CD14-positive monocyte (primary cell): Measurements from ENCODE around the gene UROC1. TPM values are rescaled to one million over a fixed set of nuclear protein-coding genes. Genes with fewer than 3 reads are reported as not detected.

Source experiments
- DNase-seq, 3 donors: peaks; one replicate each; pipeline ENCODE4 v3.0.0-alpha.2; 2011 to 2022
- H2AFZ ChIP-seq: 2 replicates; pipeline ENCODE4 v1.6.0; 2012; ENCODE audit warnings: mild to moderate bottlenecking, low read depth, low read length, inconsistent platforms; ENCODE audit not compliant: insufficient read depth, poor library complexity, severe bottlenecking
- H3K27ac ChIP-seq, 2 donors: 1 replicate in 1 of 2; 2 replicates in 1 of 2; pipeline ENCODE4 v1.5.1; 2012 to 2013; ENCODE audit warnings: low read length in 2 of 2, control low read depth in 1 of 2, inconsistent platforms in 1 of 2, low read depth in 1 of 2, mild to moderate bottlenecking in 1 of 2
- H3K27me3 ChIP-seq, 2 donors: one replicate each; pipeline versions ENCODE4 v1.6.0 to v1.6.1; 2011 to 2013; ENCODE audit warnings: low read length in 2 of 2; ENCODE audit not compliant: control insufficient read depth in 2 of 2, insufficient read depth in 2 of 2
- H3K36me3 ChIP-seq, 2 donors: replicated peaks in 1 of 2; 1 replicate in 1 of 2; 2 replicates in 1 of 2; pipeline versions ENCODE4 v1.5.1 to v1.6.1; 2012 to 2013; ENCODE audit warnings: low read length in 2 of 2, control low read depth in 1 of 2, inconsistent platforms in 1 of 2, mild to moderate bottlenecking in 1 of 2; ENCODE audit not compliant: insufficient read depth in 2 of 2, control insufficient read depth in 1 of 2
- H3K4me1 ChIP-seq, 2 donors: 1 replicate in 1 of 2; 2 replicates in 1 of 2; pipeline versions ENCODE4 v1.5.1 to v1.6.1; 2012 to 2013; ENCODE audit warnings: low read length in 2 of 2, control low read depth in 1 of 2, inconsistent platforms in 1 of 2, mild to moderate bottlenecking in 1 of 2, moderate library complexity in 1 of 2; ENCODE audit not compliant: insufficient read depth in 2 of 2, control insufficient read depth in 1 of 2
- H3K4me2 ChIP-seq: replicated peaks from 2 replicates; pipeline ENCODE3; 2012; ENCODE audit warnings: low read length, moderate library complexity, mild to moderate bottlenecking; ENCODE audit not compliant: poor library complexity, severe bottlenecking; ENCODE audit errors: extremely low read depth
- H3K4me3 ChIP-seq, 3 experiments: fragments of 200-600 bp in 1 of 3; sonication (generic) in 1 of 3; replicated peaks in 1 of 3; 1 replicate in 2 of 3; 2 replicates in 1 of 3; pipeline ENCODE4 v1.5.1; 2011 to 2013; ENCODE audit warnings: low read length in 3 of 3, mild to moderate bottlenecking in 3 of 3, control low read depth in 2 of 3, low read depth in 2 of 3, inconsistent platforms in 1 of 3, moderate library complexity in 1 of 3
- H3K79me2 ChIP-seq: 2 replicates; pipeline ENCODE4 v1.6.0; 2012; ENCODE audit warnings: mild to moderate bottlenecking, control low read depth, inconsistent platforms, low read length, moderate library complexity; ENCODE audit not compliant: insufficient read depth
- H3K9ac ChIP-seq: 2 replicates; pipeline ENCODE4 v1.6.0; 2017; ENCODE audit warnings: low read length, mild to moderate bottlenecking; ENCODE audit not compliant: insufficient read depth, poor library complexity, severe bottlenecking
- H3K9me3 ChIP-seq, 2 donors: replicated peaks in 1 of 2; 1 replicate in 1 of 2; 2 replicates in 1 of 2; pipeline versions ENCODE4 v1.5.1 to v1.6.1; 2012 to 2013; ENCODE audit warnings: low read length in 2 of 2, control low read depth in 1 of 2; ENCODE audit not compliant: control insufficient read depth in 1 of 2, insufficient read depth in 1 of 2
- H4K20me1 ChIP-seq: 2 replicates; pipeline ENCODE4 v1.6.0; 2012; ENCODE audit warnings: mild to moderate bottlenecking, low read length, control low read depth, moderate library complexity; ENCODE audit not compliant: insufficient read depth
- H3K27ac Mint-ChIP-seq, 7 donors: one replicate each; pipeline ENCODE4 v1.8.0; 2020; ENCODE audit warnings: mild to moderate bottlenecking in 7 of 7, mixed read lengths in 7 of 7, moderate library complexity in 6 of 7, inconsistent platforms in 2 of 7
- H3K27me3 Mint-ChIP-seq, 3 donors: one replicate each; pipeline ENCODE4 v1.8.0; 2021 to 2022; ENCODE audit warnings: low read depth in 3 of 3, mild to moderate bottlenecking in 3 of 3, mixed read lengths in 3 of 3, moderate library complexity in 3 of 3, inconsistent platforms in 1 of 3
- H3K36me3 Mint-ChIP-seq, 2 donors: one replicate each; pipeline ENCODE4 v1.8.0; 2020; ENCODE audit warnings: mixed read lengths in 2 of 2, inconsistent platforms in 1 of 2, mild to moderate bottlenecking in 1 of 2
- H3K4me1 Mint-ChIP-seq: one replicate; pipeline ENCODE4 v1.8.0; 2020; ENCODE audit warnings: mild to moderate bottlenecking, mixed read lengths
- H3K4me3 Mint-ChIP-seq, 2 donors: one replicate each; pipeline ENCODE4 v1.8.0; 2020; ENCODE audit warnings: mild to moderate bottlenecking in 2 of 2, mixed read lengths in 2 of 2, moderate library complexity in 1 of 2
- H3K9me3 Mint-ChIP-seq, 7 donors: one replicate each; pipeline ENCODE4 v1.8.0; 2020 to 2022; ENCODE audit warnings: mixed read lengths in 7 of 7, mild to moderate bottlenecking in 6 of 7, moderate library complexity in 6 of 7, inconsistent platforms in 2 of 7
- CTCF ChIP-seq: fragments of 200-600 bp; IDR thresholded peaks from one replicate; pipeline ENCODE4 v1.8.0; 2022; ENCODE audit warnings: antibody characterized with exemption, mild to moderate bottlenecking
- WGBS: methylation state at CpG from one replicate; pipeline ENCODE4 v1.1.5; 2013; ENCODE audit warnings: missing lambda C conversion rate; ENCODE audit not compliant: insufficient coverage; 5-methylcytosine and 5-hydroxymethylcytosine counted together
- intact Hi-C, 2 donors: fragments of 100-400 bp; cut with micrococcal nuclease; formaldehyde crosslinking; loops; one replicate each; pipeline versions ENCODE4 v1.15.0 to v1.15.1; 2023
- polyA plus RNA-seq, 3 donors: library from polyadenylated mRNA; depleted of rRNA in 1 of 3; unstranded in 2 of 3; stranded (reverse) in 1 of 3; fragments of 300-500 nt in 2 of 3; fragments of >200 nt in 1 of 3; fragmentation: Illumina TruSeq in 2 of 3; gene quantifications; 1 replicate in 2 of 3; 2 replicates in 1 of 3; pipeline ENCODE4 v1.2.3, GENCODE V29; 2012 to 2021

The UROC1 gene
- polyA plus RNA-seq, 3 donors = not detected

GRCh38 chr3:126485176-126485897 lies 32.2 kb downstream of the UROC1 start:
- Histone ChIP-seq H4K20me1 (no peaks in the 10 kb centered on the region), H3K4me3 (no peak overlapping the region), H2AFZ (no peak overlapping the region), H3K4me1 (peaks cover 6 to 8% of the 10 kb centered on the region in 2 donors), H3K27me3 (no peaks in the 10 kb centered on the region), H3K9ac (no peak overlapping the region), H3K27ac (no peak overlapping the region), H3K79me2 (no peaks in the 10 kb centered on the region), H3K36me3 (no peaks in the 10 kb centered on the region), H3K4me2 (no peak overlapping the region), H3K9me3 (no peaks in the 10 kb centered on the region)
- H3K27ac Mint-ChIP-seq = no peak overlapping the region
- H3K36me3 Mint-ChIP-seq = no peaks in the 10 kb centered on the region
- peaks cover 0 to 2% (median 0%) of the 10 kb centered on the region in 7 donors for H3K9me3 Mint-ChIP-seq
- intact Hi-C loops = no loop called here
- TF ChIP-seq CTCF = no peak
- no peak for DNase-seq
- peaks cover 10% of the 10 kb centered on the region for H3K4me1 Mint-ChIP-seq
- WGBS = no CpG with 5 or more reads among the region's 8 CpGs
- peaks cover 2 to 6% (median 4%) of the 10 kb centered on the region in 3 donors for H3K27me3 Mint-ChIP-seq
- no peak overlapping the region for H3K4me3 Mint-ChIP-seq

GRCh38 chr3:126484662-126485061 lies 32.9 kb downstream of the UROC1 start:
- H3K27me3 Mint-ChIP-seq = peaks cover 2 to 6% (median 2%) of the 10 kb centered on the region in 3 donors
- no peak overlapping the region for H3K4me3 Mint-ChIP-seq

More at GRCh38 chr3:126484662-126485061, 32.9 kb downstream of the UROC1 start:
- H3K36me3 ChIP-seq = no peaks in the 10 kb centered on the region
- H3K4me3 ChIP-seq = no peak overlapping the region
- no peaks in the 10 kb centered on the region for H3K36me3 Mint-ChIP-seq
- WGBS = 100% methylated on average over 2 of the region's 3 CpGs
- no peaks in the 10 kb centered on the region for H3K27me3 ChIP-seq
- H3K27ac ChIP-seq = no peak overlapping the region
- TF ChIP-seq CTCF = no peak
- peaks cover 6 to 8% of the 10 kb centered on the region in 2 donors for H3K4me1 ChIP-seq
- peaks cover 0 to 2% (median 0%) of the 10 kb centered on the region in 7 donors for H3K9me3 Mint-ChIP-seq
- peaks cover 10% of the 10 kb centered on the region for H3K4me1 Mint-ChIP-seq
- intact Hi-C loops = no loop called here
- no peak for DNase-seq
- no peaks in the 10 kb centered on the region for H4K20me1 ChIP-seq
- H3K4me2 ChIP-seq = no peak overlapping the region
- no peaks in the 10 kb centered on the region for H3K9me3 ChIP-seq
- no peak overlapping the region for H2AFZ ChIP-seq
- no peak overlapping the region for H3K9ac ChIP-seq
- H3K27ac Mint-ChIP-seq = no peak overlapping the region
- no peaks in the 10 kb centered on the region for H3K79me2 ChIP-seq
